Osteoblast (primary cell): ENCODE measurements around the gene KDM7A. TPM values are rescaled to one million over a fixed set of nuclear protein-coding genes. Genes with fewer than 3 reads are reported as not detected.

ENCODE experiments used
- DNase-seq: peaks from one replicate; pipeline ENCODE4 v3.0.0; 2011; ENCODE audit warnings: low spot score, mixed read lengths; ENCODE audit not compliant: insufficient read length; ENCODE audit errors: missing footprints
- H2AFZ ChIP-seq: 2 replicates; pipeline ENCODE4 v1.6.0; 2011; ENCODE audit warnings: mild to moderate bottlenecking, low read length
- H3K27ac ChIP-seq: 2 replicates; pipeline ENCODE4 v1.5.1; 2011; ENCODE audit warnings: mild to moderate bottlenecking, low read depth, low read length, moderate library complexity
- H3K27me3 ChIP-seq: 2 replicates; pipeline ENCODE4 v1.6.0; 2012; ENCODE audit warnings: mild to moderate bottlenecking, control low read depth, inconsistent platforms, low read length, moderate library complexity; ENCODE audit not compliant: insufficient read depth
- H3K36me3 ChIP-seq: 2 replicates; pipeline ENCODE4 v1.5.1; 2011; ENCODE audit warnings: mild to moderate bottlenecking, low read length, control low read depth, moderate library complexity; ENCODE audit not compliant: insufficient read depth
- H3K4me1 ChIP-seq: 2 replicates; pipeline ENCODE4 v1.5.1; 2011; ENCODE audit warnings: mild to moderate bottlenecking, low read length, control low read depth, moderate library complexity; ENCODE audit not compliant: insufficient read depth
- H3K4me2 ChIP-seq: 2 replicates; pipeline ENCODE4 v1.6.0; 2011; ENCODE audit warnings: mild to moderate bottlenecking, low read length; ENCODE audit not compliant: insufficient read depth
- H3K4me3 ChIP-seq: fragments of 200-600 bp; sonication (generic); 3 replicates; pipeline ENCODE4 v1.5.1; 2012; ENCODE audit warnings: mild to moderate bottlenecking, low read length, inconsistent platforms; ENCODE audit not compliant: insufficient read depth
- H3K79me2 ChIP-seq: 2 replicates; pipeline ENCODE4 v1.6.0; 2012; ENCODE audit warnings: mild to moderate bottlenecking, low read length, control low read depth, inconsistent platforms; ENCODE audit not compliant: insufficient read depth
- H3K9me3 ChIP-seq: 2 replicates; pipeline ENCODE4 v1.5.1; 2011; ENCODE audit warnings: low read depth, low read length, control low read depth
- H4K20me1 ChIP-seq: 2 replicates; pipeline ENCODE4 v1.6.0; 2012; ENCODE audit warnings: mild to moderate bottlenecking, low read length, control low read depth; ENCODE audit not compliant: insufficient read depth
- CTCF ChIP-seq: IDR thresholded peaks from 2 replicates; pipeline ENCODE4 v1.5.1; 2011; ENCODE audit warnings: mild to moderate bottlenecking, low read depth, low read length, moderate library complexity; ENCODE audit errors: extremely low read depth
- total RNA-seq: library from RNA; depleted of rRNA; stranded (reverse); fragments of >200 nt; gene quantifications from 2 replicates; pipeline ENCODE4 v1.2.3, GENCODE V29; 2012

Gene KDM7A
- total RNA-seq, 1 donor, result 13.4 TPM

GRCh38 chr7:140084142-140084655 is 92.6 kb downstream of the KDM7A start:
- H4K20me1 ChIP-seq, result peaks cover 3% of the 10 kb centered on the region
- no peaks in the 10 kb centered on the region for H3K79me2 ChIP-seq
- peaks cover 17% of the 10 kb centered on the region for H3K27me3 ChIP-seq
- H2AFZ ChIP-seq, result no peak overlapping the region
- no peak overlapping the region for H3K4me3 ChIP-seq
- TF ChIP-seq CTCF, result no peak
- H3K4me2 ChIP-seq, result no peak overlapping the region
- H3K36me3 ChIP-seq, result no peaks in the 10 kb centered on the region
- H3K4me1 ChIP-seq, result no peaks in the 10 kb centered on the region
- DNase-seq, result no peak
- H3K27ac ChIP-seq, result no peak overlapping the region
- H3K9me3 ChIP-seq, result no peaks in the 10 kb centered on the region

- Histone ChIP-seq H3K4me2 (no peak overlapping the region), H3K36me3 (no peaks in the 10 kb centered on the region), H3K79me2 (no peaks in the 10 kb centered on the region), H3K4me1 (peaks cover 3% of the 10 kb centered on the region), H2AFZ (no peak overlapping the region), H3K27ac (no peak overlapping the region), H4K20me1 (peaks cover 3% of the 10 kb centered on the region), H3K27me3 (peaks cover 17% of the 10 kb centered on the region), H3K9me3 (no peaks in the 10 kb centered on the region), H3K4me3 (no peak overlapping the region)
- no peak for TF ChIP-seq CTCF
- no peak for DNase-seq
Measured at GRCh38 chr7:140082770-140083169, 94.0 kb downstream of the KDM7A start.

- Histone ChIP-seq H3K4me1 (peaks cover 3% of the 10 kb centered on the region), H4K20me1 (peaks cover 3% of the 10 kb centered on the region), H3K27ac (no peak overlapping the region), H3K4me3 (no peak overlapping the region), H3K36me3 (no peaks in the 10 kb centered on the region), H3K27me3 (peaks cover 17% of the 10 kb centered on the region), H3K79me2 (no peaks in the 10 kb centered on the region), H3K9me3 (no peaks in the 10 kb centered on the region), H3K4me2 (no peak overlapping the region), H2AFZ (no peak overlapping the region)
- no peak for DNase-seq
- TF ChIP-seq CTCF, result no peak
Measured at GRCh38 chr7:140081774-140082425, 94.9 kb downstream of the KDM7A start.

- H2AFZ ChIP-seq, result no peak overlapping the region
- no peak for TF ChIP-seq CTCF
- H3K4me2 ChIP-seq, result no peak overlapping the region
- no peaks in the 10 kb centered on the region for H3K79me2 ChIP-seq
- no peak overlapping the region for H3K27ac ChIP-seq
- peaks cover 3% of the 10 kb centered on the region for H3K4me1 ChIP-seq
- H3K4me3 ChIP-seq, result no peak overlapping the region
- DNase-seq, result no peak
- no peaks in the 10 kb centered on the region for H3K36me3 ChIP-seq
- peaks cover 3% of the 10 kb centered on the region for H4K20me1 ChIP-seq
- no peaks in the 10 kb centered on the region for H3K9me3 ChIP-seq
- peaks cover 19% of the 10 kb centered on the region for H3K27me3 ChIP-seq
Measured at GRCh38 chr7:140080919-140081318, 95.9 kb downstream of the KDM7A start.
